Esophagus (tissue), 2 donors: ENCODE data around the gene FRMD3. TPM values are rescaled to one million over a fixed set of nuclear protein-coding genes. Genes with fewer than 3 reads are reported as not detected.
"Not testable (repeated sequence)": the region's sequence is repeated elsewhere in the genome, so short reads cannot be mapped to it uniquely, and the experiment has no call there.

Experiments
- H3K27ac ChIP-seq, 2 donors: one replicate each; pipeline ENCODE4 v1.5.1; 2013; ENCODE audit warnings: low read depth in 2 of 2, mild to moderate bottlenecking in 2 of 2, inconsistent platforms in 1 of 2, low read length in 1 of 2, moderate library complexity in 1 of 2
- H3K27me3 ChIP-seq, 2 donors: one replicate each; pipeline ENCODE4 v1.6.1; 2013; ENCODE audit warnings: low read length in 2 of 2, control low read depth in 1 of 2, mild to moderate bottlenecking in 1 of 2; ENCODE audit not compliant: insufficient read depth in 2 of 2, control insufficient read depth in 1 of 2
- H3K36me3 ChIP-seq, 2 donors: one replicate each; pipeline ENCODE4 v1.6.1; 2013; ENCODE audit warnings: low read length in 1 of 2; ENCODE audit not compliant: control insufficient read depth in 2 of 2, insufficient read depth in 2 of 2
- H3K4me1 ChIP-seq, 2 donors: one replicate each; pipeline ENCODE4 v1.6.1; 2013; ENCODE audit warnings: low read length in 1 of 2; ENCODE audit not compliant: control insufficient read depth in 2 of 2, insufficient read depth in 2 of 2
- H3K4me3 ChIP-seq, 2 donors: one replicate each; pipeline ENCODE4 v1.5.1; 2013; ENCODE audit warnings: low read length in 2 of 2, mild to moderate bottlenecking in 2 of 2, low read depth in 1 of 2, moderate library complexity in 1 of 2
- H3K9me3 ChIP-seq, 2 donors: one replicate each; pipeline ENCODE4 v1.6.1; 2013; ENCODE audit warnings: mild to moderate bottlenecking in 2 of 2, low read depth in 1 of 2, low read length in 1 of 2, moderate library complexity in 1 of 2; ENCODE audit not compliant: control insufficient read depth in 2 of 2, insufficient read depth in 1 of 2
- WGBS, 2 donors: extraction: QIAGEN DNeasy Blood & Tissue Kit; methylation state at CpG; one replicate each; pipeline ENCODE4 v1.1.7; 2013; 5-methylcytosine and 5-hydroxymethylcytosine counted together
- polyA plus RNA-seq, 2 donors: library from polyadenylated mRNA; stranded (reverse); fragments of 200-250 nt; gene quantifications; one replicate each; pipeline ENCODE4 v1.2.3, GENCODE V29; 2013
- donor health status: healthy with polysubstance abuse.
- donor health status: Bipolar disorder and iron deficiency.

The FRMD3 gene
- polyA plus RNA-seq, 2 donors = 0.20 to 0.26 TPM

DNA sequence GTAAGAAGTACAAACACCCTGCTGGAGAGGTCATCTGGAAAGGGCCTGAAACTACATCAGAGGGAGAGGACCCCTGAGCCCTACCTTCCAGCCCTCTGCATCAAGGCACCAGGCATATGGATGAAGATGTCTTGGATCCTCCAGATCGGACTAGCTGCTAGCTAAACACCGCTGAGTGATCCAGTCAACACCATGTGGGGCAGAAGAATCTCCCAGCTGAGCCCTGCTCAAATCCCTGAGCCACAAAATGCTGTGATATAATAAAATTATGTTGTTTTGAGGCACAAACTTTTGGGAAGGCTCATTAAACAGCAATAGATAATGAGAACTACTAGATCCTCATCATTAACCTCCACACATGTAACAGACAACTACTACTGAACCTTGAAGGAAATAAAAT is 155.2 kb downstream of the FRMD3 start:
- Histone ChIP-seq H3K27ac (no peak overlapping the region), H3K4me3 (no peak overlapping the region), H3K4me1 (no peaks in the 10 kb centered on the region), H3K36me3 (no peaks in the 10 kb centered on the region), H3K9me3 (no peaks in the 10 kb centered on the region), H3K27me3 (no peaks in the 10 kb centered on the region)
- 90 to 93% methylated on average over 2 of the region's 2 CpGs for WGBS, 2 donors

DNA sequence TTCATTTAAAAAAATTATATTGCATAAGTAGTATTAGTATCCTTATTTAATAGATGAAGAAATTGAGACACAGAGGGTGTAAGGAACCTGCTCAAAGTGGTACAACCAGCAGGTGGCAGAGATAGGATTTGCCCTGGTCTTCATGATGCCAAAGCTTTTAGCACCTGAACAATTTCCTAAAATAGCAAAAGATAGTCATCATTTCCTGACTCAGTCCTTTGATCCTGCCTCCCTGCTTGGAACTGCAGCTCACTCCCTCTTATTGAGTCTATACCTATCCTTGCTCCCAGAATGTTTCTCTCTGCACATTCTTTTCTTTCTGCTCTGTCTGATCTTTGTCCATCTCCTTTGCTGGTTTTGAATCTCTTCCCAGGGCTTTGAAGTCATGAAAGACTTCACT is 155.8 kb downstream of the FRMD3 start:
- no peaks in the 10 kb centered on the region for H3K4me1 ChIP-seq

DNA sequence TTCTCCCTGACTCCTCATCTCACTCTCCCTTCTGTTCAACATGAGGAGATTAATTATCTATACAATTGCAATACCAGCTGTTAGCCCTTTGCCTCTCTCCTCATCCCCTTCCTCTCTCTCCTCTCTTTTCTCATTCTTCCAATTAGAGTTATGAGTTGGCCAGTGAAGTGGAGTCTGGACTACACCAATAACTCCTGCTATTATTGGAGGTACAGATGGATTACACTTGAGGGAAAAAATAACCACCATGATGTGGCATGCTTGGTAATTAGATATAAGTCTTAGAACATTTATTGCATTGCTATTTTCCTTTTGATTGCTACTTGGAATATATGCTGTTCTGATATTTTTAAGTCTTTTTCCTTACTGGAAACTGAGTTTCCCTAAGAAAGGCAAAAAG is 159.2 kb downstream of the FRMD3 start:
- Histone ChIP-seq H3K36me3 (no peaks in the 10 kb centered on the region), H3K4me1 (no peaks in the 10 kb centered on the region), H3K27me3 (no peaks in the 10 kb centered on the region), H3K9me3 (no peaks in the 10 kb centered on the region), H3K27ac (no peak overlapping the region), H3K4me3 (no peak overlapping the region)

More for the DNA sequence above, 155.8 kb downstream of the FRMD3 start:
- Histone ChIP-seq H3K9me3 (no peaks in the 10 kb centered on the region), H3K27me3 (no peaks in the 10 kb centered on the region), H3K27ac (no peak overlapping the region), H3K4me3 (no peak overlapping the region), H3K36me3 (no peaks in the 10 kb centered on the region)

DNA sequence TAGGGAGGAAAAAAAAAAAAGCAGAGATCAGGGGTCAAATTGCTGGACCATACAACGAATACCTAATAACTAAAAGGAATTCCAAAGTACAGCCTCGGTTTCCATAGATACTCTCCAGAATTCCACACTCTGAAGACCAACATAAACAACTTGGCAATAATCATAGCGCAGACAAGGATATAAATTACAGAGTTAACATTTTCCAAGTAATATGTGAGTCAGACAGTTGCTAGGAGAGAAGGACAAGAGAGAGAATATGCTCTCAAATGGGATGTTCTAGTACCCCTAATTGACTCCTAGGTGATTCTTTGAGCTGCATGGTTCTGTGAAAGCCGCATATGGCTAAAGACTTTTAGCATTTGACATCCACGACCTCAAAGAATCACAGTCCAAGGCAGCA is 165.2 kb downstream of the FRMD3 start:
- Histone ChIP-seq H3K27me3 (no peaks in the 10 kb centered on the region), H3K4me1 (no peaks in the 10 kb centered on the region), H3K27ac (no peak overlapping the region), H3K9me3 (no peaks in the 10 kb centered on the region), H3K4me3 (no peak overlapping the region), H3K36me3 (no peaks in the 10 kb centered on the region)
- WGBS, 2 donors = 58 to 71% methylated on average over 5 of the region's 5 CpGs

DNA sequence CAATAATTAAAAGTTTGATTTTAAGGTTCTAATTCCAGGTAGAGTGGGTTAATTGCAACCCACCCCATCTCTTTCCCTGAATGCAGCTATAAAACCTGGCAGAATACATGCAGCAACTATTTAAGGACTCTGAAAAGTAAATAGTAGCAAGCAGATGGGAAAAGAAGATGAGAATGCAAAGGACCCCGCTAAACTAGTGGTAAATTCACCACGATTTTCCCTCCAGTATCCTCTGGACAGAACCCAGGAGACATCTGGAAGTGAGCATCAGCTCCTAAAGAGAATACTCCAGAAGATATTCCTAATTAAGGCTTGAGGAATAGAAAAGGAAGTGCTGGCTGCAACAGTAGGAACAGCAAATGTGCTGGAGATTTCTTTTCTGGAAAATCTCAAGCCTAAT is 170.9 kb downstream of the FRMD3 start:
- H3K4me3 ChIP-seq = no peak overlapping the region
- peaks cover 0 to 2% of the 10 kb centered on the region in 2 donors for H3K4me1 ChIP-seq
- WGBS, 2 donors = 23 to 43% methylated on average over 2 of the region's 2 CpGs
- no peaks in the 10 kb centered on the region for H3K27me3 ChIP-seq
- no peaks in the 10 kb centered on the region for H3K9me3 ChIP-seq
- H3K36me3 ChIP-seq = no peaks in the 10 kb centered on the region
- no peak overlapping the region for H3K27ac ChIP-seq

DNA sequence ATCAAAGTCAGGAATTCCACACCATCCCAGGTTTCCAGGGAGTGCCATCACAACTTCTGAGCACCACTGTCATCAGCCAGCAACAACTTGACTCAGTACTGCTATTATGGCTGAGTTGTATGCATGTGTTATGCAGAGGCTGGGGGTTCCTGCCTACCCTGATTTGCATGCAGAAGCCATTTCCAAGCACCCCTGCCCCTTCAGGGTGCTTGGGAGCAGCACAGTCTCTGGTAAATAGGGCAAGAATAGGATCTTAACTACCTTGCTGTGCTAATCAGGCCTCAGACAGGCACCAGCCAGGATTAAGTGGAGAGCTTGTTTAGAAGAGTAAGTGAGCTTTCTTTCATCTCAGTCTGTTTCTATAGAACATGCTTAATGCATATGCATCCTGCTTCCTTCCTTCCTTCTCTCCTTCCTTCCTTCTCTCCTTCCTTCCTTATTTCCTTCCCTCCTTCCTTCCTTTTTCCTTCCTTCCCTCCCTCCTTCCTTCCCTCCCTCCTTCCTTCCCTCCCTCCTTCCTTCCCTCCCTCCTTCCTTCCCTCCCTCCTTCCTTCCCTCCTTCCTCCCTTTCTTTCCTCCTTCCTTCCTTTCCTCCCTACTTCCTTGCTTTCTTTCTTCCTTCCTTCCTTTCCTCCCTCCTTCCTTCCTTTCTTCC is 175.7 kb downstream of the FRMD3 start:
- peaks cover 0 to 2% of the 10 kb centered on the region in 2 donors for H3K4me1 ChIP-seq
- H3K27ac ChIP-seq = no peak overlapping the region
- H3K9me3 ChIP-seq = no peaks in the 10 kb centered on the region
- H3K36me3 ChIP-seq = no peaks in the 10 kb centered on the region
- no peak overlapping the region for H3K4me3 ChIP-seq
- no peaks in the 10 kb centered on the region for H3K27me3 ChIP-seq

DNA sequence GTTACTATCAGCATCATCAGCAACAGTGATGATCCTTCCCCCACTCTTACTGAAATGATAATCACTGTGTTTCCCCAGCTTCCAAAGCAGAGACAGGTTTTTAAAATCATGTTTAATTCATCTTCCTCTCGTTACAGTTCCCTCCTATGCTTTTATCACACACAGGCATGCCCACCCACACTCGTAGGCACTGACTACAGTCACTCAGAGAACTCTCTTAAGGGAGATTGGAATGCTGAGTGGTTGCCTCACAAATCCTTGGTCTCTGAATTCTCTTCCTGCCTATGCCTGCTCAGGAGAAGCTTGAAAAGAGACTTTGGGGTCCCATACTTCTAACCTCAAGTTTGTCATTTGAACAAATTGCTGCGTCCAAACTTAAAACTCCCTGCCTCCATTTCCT is 179.2 kb downstream of the FRMD3 start:
- 75 to 79% methylated on average over 3 of the region's 3 CpGs for WGBS, 2 donors
- H3K27ac ChIP-seq = no peak overlapping the region
- H3K4me3 ChIP-seq = no peak overlapping the region
- no peaks in the 10 kb centered on the region for H3K9me3 ChIP-seq
- no peaks in the 10 kb centered on the region for H3K27me3 ChIP-seq
- H3K4me1 ChIP-seq = no peaks in the 10 kb centered on the region
- H3K36me3 ChIP-seq = no peaks in the 10 kb centered on the region

DNA sequence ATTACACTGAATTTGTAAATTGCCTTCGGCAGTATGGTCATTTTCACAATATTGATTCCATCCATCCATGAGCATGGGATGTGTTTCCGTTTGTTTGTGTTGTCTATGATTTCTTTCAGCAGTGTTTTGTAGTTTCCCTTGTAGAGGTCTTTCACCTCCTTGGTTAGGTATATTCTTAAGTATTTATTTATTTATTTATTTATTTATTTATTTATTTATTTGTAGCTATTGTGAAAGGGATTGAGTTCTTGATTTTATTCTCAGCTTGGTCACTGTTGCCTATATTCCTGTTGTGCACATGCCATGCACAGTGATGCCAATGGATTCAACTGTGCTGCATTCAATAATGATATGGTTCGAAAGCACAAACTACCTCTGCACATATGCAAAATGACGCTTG is 179.7 kb downstream of the FRMD3 start:
- H3K36me3 ChIP-seq, H3K4me1 ChIP-seq, H3K27me3 ChIP-seq, H3K9me3 ChIP-seq, H3K4me3 ChIP-seq, H3K27ac ChIP-seq: not testable (repeated sequence)
- 93 to 94% methylated on average over 4 of the region's 4 CpGs for WGBS, 2 donors

DNA sequence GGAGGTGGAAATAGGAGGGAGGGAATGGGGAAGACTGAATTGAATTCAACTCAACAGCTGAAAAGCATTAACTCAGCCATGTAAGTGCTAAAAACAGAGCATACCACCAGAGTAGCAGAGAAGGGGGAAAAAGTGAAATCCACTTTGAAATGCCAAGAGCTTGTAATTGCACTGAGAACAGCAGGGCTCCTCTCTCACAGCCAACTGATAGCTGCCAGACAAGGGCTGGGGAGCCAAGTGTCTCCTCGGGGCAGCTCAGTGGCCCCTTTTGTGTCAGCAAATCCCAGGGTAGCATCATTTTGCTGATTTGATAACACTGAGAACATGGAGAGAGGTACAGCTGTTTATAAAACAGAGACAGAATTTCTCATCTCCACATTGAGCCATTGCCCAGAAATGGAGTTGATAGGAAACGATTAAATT is 182.5 kb downstream of the FRMD3 start:
- no peaks in the 10 kb centered on the region for H3K4me1 ChIP-seq
- 56 to 70% methylated on average over 2 of the region's 2 CpGs for WGBS, 2 donors
- H3K9me3 ChIP-seq = no peaks in the 10 kb centered on the region
- no peak overlapping the region for H3K4me3 ChIP-seq
- no peaks in the 10 kb centered on the region for H3K27me3 ChIP-seq
- no peak overlapping the region for H3K27ac ChIP-seq
- H3K36me3 ChIP-seq = no peaks in the 10 kb centered on the region

DNA sequence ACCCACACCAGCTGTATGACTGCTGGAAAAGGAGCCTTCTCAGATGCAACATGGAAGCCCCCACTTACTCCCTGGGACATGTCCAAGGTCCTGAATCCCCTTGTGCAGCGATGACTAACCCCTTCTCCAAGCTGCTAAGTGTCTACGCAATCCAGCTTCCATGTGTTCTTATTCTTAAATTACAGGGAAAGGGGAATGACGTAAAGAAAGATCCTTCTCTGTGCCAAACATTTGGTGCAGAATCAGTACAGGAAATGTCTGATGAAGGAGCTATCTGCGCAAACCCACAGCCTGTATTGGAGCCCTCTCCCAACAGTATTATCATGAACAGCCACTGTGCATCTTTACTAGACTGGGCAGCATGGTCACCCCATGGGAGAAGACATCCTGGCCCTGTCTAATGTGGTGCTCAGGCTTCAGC is 183.2 kb downstream of the FRMD3 start:
- Histone ChIP-seq H3K4me1 (no peaks in the 10 kb centered on the region), H3K4me3 (no peak overlapping the region), H3K27ac (no peak overlapping the region), H3K27me3 (no peaks in the 10 kb centered on the region), H3K9me3 (no peaks in the 10 kb centered on the region), H3K36me3 (no peaks in the 10 kb centered on the region)
- WGBS, 2 donors = 70 to 74% methylated on average over 4 of the region's 4 CpGs
